DOHH2 (cell line): ENCODE data around the gene LRRTM4.

ENCODE experiments used
- EZH2phosphoT487 ChIP-seq: fragments of 200-600 bp; sonication (generic); IDR thresholded peaks from 2 replicates; pipeline ENCODE4 v1.6.1; 2017; ENCODE audit warnings: borderline replicate concordance, mild to moderate bottlenecking, antibody characterized with exemption, low read length, moderate library complexity, mixed read lengths
- TF ChIP-seq, protein P1 (sequence below): fragments of 200-600 bp; sonication (generic); IDR thresholded peaks from one replicate; pipeline ENCODE4 v1.5.1; 2014; ENCODE audit warnings: antibody characterized with exemption, mild to moderate bottlenecking, low read depth, low read length; ENCODE audit not compliant: poor library complexity, severe bottlenecking

DNA sequence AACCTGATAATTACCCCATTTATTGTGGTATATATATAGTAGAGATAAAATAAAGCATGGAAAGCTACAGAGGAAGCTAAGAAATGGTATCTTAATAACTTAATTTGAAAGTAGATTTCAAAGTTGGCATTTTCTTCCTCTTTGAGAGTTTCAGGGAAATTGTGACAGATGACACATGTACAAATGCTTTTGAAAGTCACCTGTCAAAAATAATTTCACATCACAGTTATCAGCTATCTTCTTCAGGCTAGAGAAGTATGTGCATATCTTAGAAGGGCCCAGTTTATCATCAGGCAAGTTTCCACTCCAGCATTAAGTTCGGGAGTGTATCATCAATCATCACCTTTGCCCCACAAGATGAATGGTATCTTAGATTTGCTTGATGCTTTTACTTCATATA, 457.9 kb downstream of the LRRTM4 start:
- TF ChIP-seq, protein P1, sequence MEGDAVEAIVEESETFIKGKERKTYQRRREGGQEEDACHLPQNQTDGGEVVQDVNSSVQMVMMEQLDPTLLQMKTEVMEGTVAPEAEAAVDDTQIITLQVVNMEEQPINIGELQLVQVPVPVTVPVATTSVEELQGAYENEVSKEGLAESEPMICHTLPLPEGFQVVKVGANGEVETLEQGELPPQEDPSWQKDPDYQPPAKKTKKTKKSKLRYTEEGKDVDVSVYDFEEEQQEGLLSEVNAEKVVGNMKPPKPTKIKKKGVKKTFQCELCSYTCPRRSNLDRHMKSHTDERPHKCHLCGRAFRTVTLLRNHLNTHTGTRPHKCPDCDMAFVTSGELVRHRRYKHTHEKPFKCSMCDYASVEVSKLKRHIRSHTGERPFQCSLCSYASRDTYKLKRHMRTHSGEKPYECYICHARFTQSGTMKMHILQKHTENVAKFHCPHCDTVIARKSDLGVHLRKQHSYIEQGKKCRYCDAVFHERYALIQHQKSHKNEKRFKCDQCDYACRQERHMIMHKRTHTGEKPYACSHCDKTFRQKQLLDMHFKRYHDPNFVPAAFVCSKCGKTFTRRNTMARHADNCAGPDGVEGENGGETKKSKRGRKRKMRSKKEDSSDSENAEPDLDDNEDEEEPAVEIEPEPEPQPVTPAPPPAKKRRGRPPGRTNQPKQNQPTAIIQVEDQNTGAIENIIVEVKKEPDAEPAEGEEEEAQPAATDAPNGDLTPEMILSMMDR: no peak
- TF ChIP-seq EZH2phosphoT487: no peak
